Measurements from ENCODE around the gene RNF213.

RNF213 gene

GRCh38 chr17:80260791-80261158 lies at the start of gene RNF213:
Gene RNF213 (plus strand): TSS chr17:80260852. CDS start chr17:80263682, 2,830 bp downstream.
- H3K4me3 Mint-ChIP-seq, result peak within 1 kb of the TSS; percentile 89
- H3K27ac Mint-ChIP-seq, result peak within 1 kb of the TSS; percentile 87
- no peaks in the 10 kb centered on the region for H3K27me3 Mint-ChIP-seq
- H3K4me1 Mint-ChIP-seq (ENCODE audit: low read depth), result peaks cover 50% of the 10 kb centered on the region
- no peaks in the 10 kb centered on the region for H3K9me3 Mint-ChIP-seq (ENCODE audit: low read depth)
- H3K36me3 Mint-ChIP-seq, result peaks cover 2% of the 10 kb centered on the region

- Mint-ChIP-seq H3K27ac (no peak overlapping the region), H3K36me3 (peaks cover 2% of the 10 kb centered on the region), H3K27me3 (no peaks in the 10 kb centered on the region), H3K4me1 (ENCODE audit: low read depth) (peaks cover under 1% of the 10 kb centered on the region), H3K9me3 (ENCODE audit: low read depth) (no peaks in the 10 kb centered on the region), H3K4me3 (no peak overlapping the region)
These were observed 48.5 kb upstream of the RNF213 start for GRCh38 chr17:80212109-80212508.

DNA sequence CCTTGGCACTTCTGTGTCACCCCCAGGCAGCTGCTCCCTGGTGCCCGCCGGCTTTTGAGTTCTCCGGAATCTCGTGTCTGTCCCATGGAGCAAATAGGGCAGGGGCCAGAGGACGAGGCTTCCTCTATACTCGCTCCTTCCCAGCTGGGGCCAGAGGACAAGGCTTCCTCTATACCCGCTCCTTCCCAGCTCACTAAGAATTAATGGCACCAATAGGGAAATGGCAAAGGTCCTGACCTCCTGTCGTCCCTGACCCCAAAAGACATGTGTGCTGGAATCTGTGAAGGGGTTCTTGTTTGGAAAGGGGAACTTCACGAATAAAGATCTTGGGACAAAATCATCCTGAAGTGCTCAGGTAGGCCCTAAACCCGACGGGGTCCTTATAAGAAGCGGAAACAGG lies 48.1 kb upstream of the RNF213 start:
- no peaks in the 10 kb centered on the region for H3K9me3 Mint-ChIP-seq (ENCODE audit: low read depth)
- no peak overlapping the region for H3K27ac Mint-ChIP-seq
- no peaks in the 10 kb centered on the region for H3K27me3 Mint-ChIP-seq
- H3K4me1 Mint-ChIP-seq (ENCODE audit: low read depth), result peaks cover 5% of the 10 kb centered on the region
- no peak overlapping the region for H3K4me3 Mint-ChIP-seq
- H3K36me3 Mint-ChIP-seq, result peaks cover 2% of the 10 kb centered on the region

DNA sequence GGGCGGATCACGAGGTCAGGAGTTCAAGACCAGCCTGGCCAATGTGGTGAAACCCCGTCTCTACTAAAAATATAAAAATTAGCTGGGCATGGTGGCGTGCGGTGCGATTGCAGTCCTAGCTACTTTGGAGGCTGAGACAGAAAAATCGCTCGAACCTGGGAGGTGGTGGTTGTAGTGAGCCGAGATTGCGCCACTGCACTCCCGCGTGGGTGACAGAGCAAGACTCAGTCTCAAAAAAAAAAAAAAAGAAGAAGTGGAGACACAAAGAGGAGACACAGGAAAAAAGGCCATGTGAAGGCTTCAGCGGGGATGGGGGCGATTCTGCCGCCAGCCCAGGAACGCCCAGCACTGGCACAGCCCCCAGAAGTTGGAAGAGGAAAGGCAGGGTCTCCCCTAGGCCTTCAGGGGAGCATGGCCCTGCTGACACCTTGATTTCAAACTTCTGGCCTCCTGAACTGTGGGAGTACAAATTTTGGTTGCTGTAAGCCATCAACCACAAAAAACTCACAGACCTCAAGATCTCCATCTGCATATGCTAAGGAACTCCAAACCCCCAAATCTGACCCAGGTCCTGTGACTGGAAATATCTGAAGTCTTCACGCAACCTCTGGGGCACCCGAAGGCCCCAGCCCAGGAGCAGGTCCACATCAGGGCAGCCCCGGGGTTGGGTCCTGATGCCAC lies 47.5 kb upstream of the RNF213 start:
- Mint-ChIP-seq H3K4me1 (ENCODE audit: low read depth) (peaks cover 10% of the 10 kb centered on the region), H3K36me3 (peaks cover 4% of the 10 kb centered on the region), H3K9me3 (ENCODE audit: low read depth) (no peaks in the 10 kb centered on the region), H3K27me3 (no peaks in the 10 kb centered on the region), H3K4me3 (no peak overlapping the region), H3K27ac (no peak overlapping the region)

GRCh38 chr17:80213643-80213975 lies 47.0 kb upstream of the RNF213 start:
- Mint-ChIP-seq H3K36me3 (peaks cover 4% of the 10 kb centered on the region), H3K4me1 (ENCODE audit: low read depth) (peaks cover 13% of the 10 kb centered on the region), H3K27ac (no peak overlapping the region), H3K9me3 (ENCODE audit: low read depth) (no peaks in the 10 kb centered on the region), H3K4me3 (no peak overlapping the region), H3K27me3 (no peaks in the 10 kb centered on the region)

DNA sequence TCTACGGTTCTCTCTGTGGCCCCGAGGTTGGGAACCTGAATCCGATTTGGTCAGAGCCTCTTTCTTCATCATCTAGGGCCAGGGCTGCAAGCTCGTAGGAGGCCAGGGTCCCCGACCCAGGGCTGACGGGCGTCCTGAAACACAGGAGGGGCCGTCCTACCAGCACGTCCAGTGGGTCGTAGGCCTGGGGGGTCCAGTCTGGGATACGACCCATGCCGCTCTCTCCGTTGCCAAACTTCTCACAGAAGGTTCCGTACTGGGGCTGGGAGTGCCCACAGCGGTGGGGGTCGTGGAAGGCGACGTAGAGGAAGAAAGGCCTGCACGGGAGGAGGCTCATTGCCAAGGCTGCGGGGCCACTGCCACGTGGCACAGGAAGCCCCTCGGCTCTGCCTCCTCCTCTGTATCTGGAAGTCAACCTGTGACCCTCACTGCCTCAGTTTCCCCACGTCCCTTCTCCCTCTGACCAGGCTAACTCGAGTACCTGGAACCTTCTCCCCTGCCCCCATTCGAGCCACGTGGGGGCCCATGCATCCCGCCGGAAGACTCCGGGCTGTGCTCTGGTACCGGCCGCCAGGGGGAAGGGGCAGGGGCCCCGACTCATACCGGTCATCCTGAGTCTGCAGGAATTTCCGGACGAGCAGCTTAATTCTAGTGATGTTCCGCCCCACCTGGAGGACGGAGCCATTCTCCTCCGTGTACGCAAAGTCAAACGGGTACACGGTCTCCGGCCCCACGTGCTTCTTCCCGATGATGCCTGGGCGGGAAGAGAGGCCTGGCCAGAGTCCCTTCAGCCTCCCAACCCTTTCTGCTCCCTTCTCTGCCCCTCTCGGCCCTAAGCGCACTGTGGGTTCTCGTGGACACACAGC lies 46.4 kb upstream of the RNF213 start:
- H3K9me3 Mint-ChIP-seq (ENCODE audit: low read depth), result no peaks in the 10 kb centered on the region
- peaks cover 18% of the 10 kb centered on the region for H3K4me1 Mint-ChIP-seq (ENCODE audit: low read depth)
- no peak overlapping the region for H3K4me3 Mint-ChIP-seq
- H3K27ac Mint-ChIP-seq, result no peak overlapping the region
- peaks cover 4% of the 10 kb centered on the region for H3K36me3 Mint-ChIP-seq
- no peaks in the 10 kb centered on the region for H3K27me3 Mint-ChIP-seq

- Mint-ChIP-seq H3K9me3 (ENCODE audit: low read depth) (no peaks in the 10 kb centered on the region), H3K4me1 (ENCODE audit: low read depth) (peaks cover 22% of the 10 kb centered on the region), H3K27ac (no peak overlapping the region), H3K36me3 (peaks cover 4% of the 10 kb centered on the region), H3K27me3 (no peaks in the 10 kb centered on the region), H3K4me3 (no peak overlapping the region)
These were observed 45.8 kb upstream of the RNF213 start for GRCh38 chr17:80214878-80215210.

- peaks cover 4% of the 10 kb centered on the region for H3K36me3 Mint-ChIP-seq
- no peaks in the 10 kb centered on the region for H3K9me3 Mint-ChIP-seq (ENCODE audit: low read depth)
- H3K27me3 Mint-ChIP-seq, result no peaks in the 10 kb centered on the region
- H3K4me3 Mint-ChIP-seq, result no peak overlapping the region
- H3K4me1 Mint-ChIP-seq (ENCODE audit: low read depth), result peaks cover 25% of the 10 kb centered on the region
- no peak overlapping the region for H3K27ac Mint-ChIP-seq
These were observed 43.9 kb upstream of the RNF213 start for GRCh38 chr17:80216473-80217456.

DNA sequence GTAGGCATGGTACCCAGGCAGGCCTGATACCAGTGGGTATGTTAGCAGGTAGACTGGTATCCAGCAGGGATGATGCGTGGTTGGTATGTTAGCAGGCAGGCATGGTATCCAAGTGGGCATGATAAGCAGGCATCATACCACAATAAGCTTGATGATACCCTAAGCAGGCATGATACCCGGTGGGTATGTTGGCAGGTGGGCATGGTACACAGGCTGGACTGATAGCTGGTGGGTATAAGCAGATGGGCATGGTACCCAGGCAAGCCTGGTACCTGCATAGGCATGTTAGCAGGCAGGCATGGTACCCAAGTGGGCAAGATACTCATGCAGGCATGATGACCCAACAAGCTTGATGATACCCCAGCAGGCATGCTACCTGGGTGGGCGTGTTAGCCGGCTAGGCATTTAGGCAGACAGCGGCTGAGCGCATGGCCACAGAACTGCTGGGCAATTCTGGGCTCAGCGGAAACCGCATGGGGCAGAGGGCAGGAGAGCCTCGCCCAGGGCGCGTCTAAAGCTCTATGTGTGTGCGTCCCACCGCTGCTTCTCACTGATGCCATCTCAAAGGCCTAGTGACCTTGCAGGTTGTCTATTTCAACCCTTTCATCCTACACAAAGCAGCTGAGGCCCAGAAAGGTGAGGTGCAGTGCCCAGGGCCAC lies 42.8 kb upstream of the RNF213 start:
- H3K4me3 Mint-ChIP-seq, result peak overlapping the region; percentile 21
- no peaks in the 10 kb centered on the region for H3K9me3 Mint-ChIP-seq (ENCODE audit: low read depth)
- no peaks in the 10 kb centered on the region for H3K27me3 Mint-ChIP-seq
- H3K4me1 Mint-ChIP-seq (ENCODE audit: low read depth), result peaks cover 25% of the 10 kb centered on the region
- H3K36me3 Mint-ChIP-seq, result peaks cover 4% of the 10 kb centered on the region
- H3K27ac Mint-ChIP-seq, result no peak overlapping the region

DNA sequence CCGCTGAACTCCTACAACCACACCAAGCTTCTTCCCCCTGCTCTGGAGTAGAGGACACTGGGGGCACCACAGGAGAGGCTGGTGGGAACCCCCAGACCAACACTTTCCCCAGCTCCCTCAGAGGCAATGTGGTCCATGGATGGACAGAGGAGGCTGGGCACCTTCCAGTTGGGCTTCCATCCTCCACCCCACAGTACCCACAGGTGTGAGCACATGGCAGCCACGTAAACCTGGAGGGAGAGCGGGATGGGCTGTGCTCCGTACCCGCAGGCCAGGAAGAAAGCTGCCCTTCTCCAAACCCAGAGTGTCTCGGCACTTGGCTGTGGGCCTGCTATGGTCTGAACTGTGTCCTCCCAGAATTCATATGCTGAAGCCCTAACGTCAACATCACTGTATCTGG lies 42.3 kb upstream of the RNF213 start:
- H3K27me3 Mint-ChIP-seq, result no peaks in the 10 kb centered on the region
- peaks cover 4% of the 10 kb centered on the region for H3K36me3 Mint-ChIP-seq
- H3K4me3 Mint-ChIP-seq, result peak overlapping the region; percentile 92
- peaks cover 25% of the 10 kb centered on the region for H3K4me1 Mint-ChIP-seq (ENCODE audit: low read depth)
- H3K9me3 Mint-ChIP-seq (ENCODE audit: low read depth), result no peaks in the 10 kb centered on the region
- peak overlapping the region; percentile 41 for H3K27ac Mint-ChIP-seq

GRCh38 chr17:80219013-80219762 lies 41.5 kb upstream of the RNF213 start:
- H3K4me1 Mint-ChIP-seq (ENCODE audit: low read depth), result peaks cover 28% of the 10 kb centered on the region
- peaks cover 4% of the 10 kb centered on the region for H3K36me3 Mint-ChIP-seq
- H3K27me3 Mint-ChIP-seq, result no peaks in the 10 kb centered on the region
- H3K27ac Mint-ChIP-seq, result peak overlapping the region; percentile 93
- no peaks in the 10 kb centered on the region for H3K9me3 Mint-ChIP-seq (ENCODE audit: low read depth)
- H3K4me3 Mint-ChIP-seq, result peak overlapping the region; percentile 92

GRCh38 chr17:80219763-80220053 lies 40.9 kb upstream of the RNF213 start:
- Mint-ChIP-seq H3K9me3 (ENCODE audit: low read depth) (no peaks in the 10 kb centered on the region), H3K4me3 (peak overlapping the region; percentile 92), H3K36me3 (peaks cover 4% of the 10 kb centered on the region), H3K27ac (peak overlapping the region; percentile 93), H3K27me3 (no peaks in the 10 kb centered on the region), H3K4me1 (ENCODE audit: low read depth) (peaks cover 32% of the 10 kb centered on the region)

GRCh38 chr17:80220054-80220735 lies 40.5 kb upstream of the RNF213 start, which contains the start of the genes SGSH and SLC26A11:
Gene SGSH (minus strand): TSS chr17:80220333. CDS start chr17:80220313, 20 bp downstream.
Gene SLC26A11 (plus strand): TSS chr17:80220427. CDS start chr17:80221561, 1,134 bp downstream.
- Mint-ChIP-seq H3K27me3 (no peaks in the 10 kb centered on the region), H3K4me3 (peak within 1 kb of the TSS; percentile 92), H3K27ac (peak within 1 kb of the TSS; percentile 93), H3K4me1 (ENCODE audit: low read depth) (peaks cover 32% of the 10 kb centered on the region), H3K36me3 (peaks cover 4% of the 10 kb centered on the region), H3K9me3 (ENCODE audit: low read depth) (no peaks in the 10 kb centered on the region)
